NOMO-1 (cell line): Measurements from ENCODE around the gene ERO1A.
A peak's percentile ranks its signal among the peaks of the same experiment; 100 is the strongest.

Source experiments
- DNase-seq, 2 experiments: peaks; one replicate each; lab custom pipeline; 2025; ENCODE audit not compliant: unreplicated experiment in 2 of 2; lab: John Stamatoyannopoulos, UW

ERO1A gene

DNA sequence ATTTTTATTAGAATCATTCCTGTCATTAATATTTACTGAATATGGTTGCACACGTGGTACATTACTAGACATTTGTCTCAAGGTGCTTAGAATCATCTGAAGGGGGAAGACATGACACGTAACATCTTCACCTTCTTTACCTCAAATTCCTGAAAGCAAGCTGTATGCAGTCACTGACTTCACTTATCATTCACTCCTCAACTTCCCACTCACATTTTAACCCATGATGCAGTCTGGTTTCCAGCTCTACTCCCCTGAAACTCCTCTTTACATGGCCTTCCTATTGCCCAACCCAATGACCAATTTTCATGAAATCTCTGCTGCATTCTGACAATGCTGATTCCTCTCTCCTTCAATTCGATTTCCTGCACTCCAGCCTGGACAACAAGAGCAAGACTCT lies 5.9 kb upstream of the ERO1A start:
- DNase-seq: no peak

GRCh38 chr14:52700701-52701172 lies 5.4 kb upstream of the ERO1A start:
- DNase-seq: no peak

DNA sequence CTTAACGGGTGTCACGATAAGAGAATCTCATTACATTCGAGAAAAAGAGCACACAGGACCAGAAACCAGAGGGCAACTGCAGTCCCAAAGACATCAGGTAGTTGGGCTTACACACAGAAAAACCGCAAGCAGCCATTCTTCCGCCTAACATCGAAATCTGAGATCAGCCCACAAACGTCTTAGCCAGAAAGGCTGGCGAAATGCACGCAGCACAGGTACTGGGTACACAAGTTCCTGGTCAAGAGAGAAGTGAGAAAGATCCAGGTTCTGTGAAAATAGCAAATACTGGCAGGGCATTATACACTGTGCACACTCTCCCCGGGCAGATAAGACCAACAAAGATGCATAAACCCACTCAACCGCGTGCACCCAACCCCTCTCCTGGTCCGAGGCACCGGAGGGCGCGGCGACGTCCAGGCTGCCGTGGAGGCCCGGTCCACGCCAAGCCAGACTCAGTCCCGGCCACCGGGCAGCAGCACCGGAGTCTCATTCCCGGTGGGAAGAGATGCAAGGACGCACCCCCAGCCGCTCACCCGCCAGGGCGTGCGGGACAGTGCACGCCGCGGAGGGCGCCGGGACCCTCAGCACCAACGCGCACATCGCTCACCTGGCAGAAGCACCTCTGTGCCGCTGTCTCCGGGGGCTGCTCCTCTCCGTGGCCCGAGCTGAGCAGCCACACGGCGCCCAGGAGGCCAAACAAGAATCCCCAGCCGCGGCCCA lies 437 bp downstream of the ERO1A start:
- peak; percentile 66 to 67 for DNase-seq

- DNase-seq: no peak
Observed at GRCh38 chr14:52693532-52693931, 1.8 kb downstream of the ERO1A start.

DNA sequence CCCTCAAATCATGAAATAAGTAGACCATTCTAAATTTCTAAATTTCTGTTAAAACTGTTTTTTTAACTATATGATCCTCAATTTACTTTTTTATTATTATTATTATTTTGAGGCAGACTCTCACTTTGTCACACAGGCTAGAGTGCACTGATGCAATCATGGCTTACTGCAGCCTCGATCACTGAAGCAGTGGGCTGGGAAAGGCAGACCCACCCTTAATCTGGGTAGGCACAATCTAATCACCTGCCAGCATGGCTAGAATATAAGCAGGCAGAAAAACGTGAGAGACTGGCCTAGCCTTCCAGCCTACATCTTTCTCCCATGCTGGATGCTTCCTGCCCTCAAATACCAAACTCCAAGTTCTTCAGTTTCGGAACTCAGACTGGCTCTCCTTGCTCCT lies 2.3 kb downstream of the ERO1A start:
- no peak for DNase-seq

DNA sequence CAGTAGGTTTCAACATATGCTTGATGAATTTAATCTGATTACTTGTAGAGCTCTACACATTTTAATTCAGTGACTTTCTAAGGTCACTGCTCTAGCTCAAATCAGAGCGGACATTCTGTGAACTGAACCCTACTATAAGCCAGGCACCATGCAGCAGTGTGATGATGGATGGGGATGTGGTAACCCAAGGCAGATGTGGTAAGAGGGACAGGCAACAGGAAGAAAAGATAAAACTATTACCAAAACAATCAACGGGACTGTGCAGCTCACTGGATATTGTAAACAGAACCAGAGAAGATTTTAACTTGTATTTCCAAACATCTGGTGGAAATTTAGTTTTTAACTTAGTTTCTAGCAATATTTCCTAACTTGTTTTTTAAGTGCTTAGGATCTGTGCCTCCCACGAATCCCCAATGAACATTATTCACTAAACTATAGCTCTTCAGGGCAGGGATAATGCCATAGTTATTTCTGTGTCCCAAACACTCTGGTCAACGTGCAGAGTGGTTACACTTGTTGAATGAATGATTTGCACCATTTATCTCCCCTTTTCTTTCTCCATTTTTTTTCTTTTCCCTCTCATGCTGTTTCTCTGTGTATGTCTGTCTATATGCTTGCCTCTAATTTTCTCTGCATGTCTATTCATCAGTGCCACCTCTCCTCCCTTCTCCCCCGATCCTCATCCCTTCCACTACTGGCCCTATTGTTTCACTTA lies 3.0 kb downstream of the ERO1A start:
- peak; percentile 47 to 78 for DNase-seq

DNA sequence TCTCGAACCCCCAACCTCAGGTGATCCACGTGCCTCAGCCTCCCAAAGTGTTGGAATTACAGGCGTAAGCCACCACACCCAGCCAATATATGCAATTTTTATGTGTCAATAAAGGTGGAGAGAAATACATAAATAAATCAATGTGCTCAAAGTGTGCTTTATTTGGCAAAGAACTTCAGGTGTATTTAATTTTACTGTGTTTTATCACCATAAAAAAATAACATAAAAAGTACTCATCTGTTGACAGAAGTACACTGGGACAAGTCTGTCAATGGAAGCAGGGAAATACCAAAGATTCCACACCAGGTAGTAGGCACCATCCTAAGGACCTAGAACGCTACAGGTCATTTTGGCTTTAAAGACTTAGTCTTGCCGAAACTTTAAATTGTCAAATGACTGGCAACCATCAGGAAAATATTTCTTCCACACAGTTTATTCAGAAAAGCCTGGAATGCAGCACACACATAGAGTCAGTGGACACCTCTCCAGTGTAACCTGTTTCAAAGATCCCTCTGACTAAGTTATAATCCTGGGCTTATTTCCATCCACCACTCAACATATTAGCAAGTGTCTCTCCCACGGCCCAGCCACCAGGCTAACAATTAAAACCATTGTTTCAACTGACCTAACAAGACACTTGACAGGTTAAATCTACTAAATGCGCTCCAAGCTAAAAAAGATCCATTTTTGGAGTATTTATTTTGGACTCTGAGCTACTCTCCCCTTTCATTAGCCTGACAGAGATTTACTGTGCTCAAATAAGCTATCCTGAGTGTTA lies 4.2 kb downstream of the ERO1A start:
- no peak for DNase-seq

GRCh38 chr14:52686176-52686575 lies 9.2 kb downstream of the ERO1A start:
- DNase-seq: no peak

DNA sequence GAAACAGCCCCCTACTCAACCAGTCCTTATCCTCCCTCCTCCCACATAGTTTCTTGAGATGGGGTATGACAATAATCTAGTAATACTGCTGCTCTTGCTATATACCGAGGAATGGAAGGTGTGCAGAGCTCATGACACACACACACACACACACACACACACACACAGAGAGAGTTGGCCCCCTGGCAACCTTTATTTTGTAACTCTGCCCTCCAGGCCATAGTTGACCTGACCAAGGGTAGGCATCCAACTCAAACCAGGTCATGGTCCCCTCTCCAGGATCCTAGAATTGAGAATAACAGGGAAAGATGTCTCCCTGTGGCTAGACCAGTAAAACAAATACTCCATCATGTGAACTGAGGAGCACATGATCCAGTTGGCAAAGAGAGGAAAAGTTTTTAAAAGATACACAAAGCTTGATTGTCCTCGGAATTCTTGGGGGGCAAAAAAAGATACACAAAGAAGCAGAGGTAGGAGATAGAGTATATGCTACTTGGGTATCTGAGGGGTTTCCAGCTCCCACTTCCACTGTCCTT lies 11.3 kb downstream of the ERO1A start:
- DNase-seq: no peak

- DNase-seq: no peak
Observed at GRCh38 chr14:52678591-52678990, 16.8 kb downstream of the ERO1A start.

DNA sequence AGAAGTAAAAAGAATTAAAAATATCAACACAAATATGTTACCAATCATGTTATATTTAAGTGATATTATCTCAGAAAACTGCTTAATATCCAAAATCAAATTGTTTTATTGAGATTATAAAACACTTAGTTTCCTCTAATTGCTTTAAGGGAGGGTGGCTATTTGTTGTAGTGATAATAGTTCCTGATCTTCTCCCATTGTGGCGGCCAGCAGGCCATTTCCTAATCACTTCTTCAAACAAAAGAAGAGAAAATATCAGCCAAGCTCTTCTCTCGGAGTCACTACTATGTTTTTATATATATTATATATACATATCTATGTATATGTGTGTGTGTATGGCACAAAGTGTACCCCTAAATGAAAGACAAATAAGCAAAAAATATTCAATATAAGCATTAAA lies 31.5 kb downstream of the ERO1A start:
- no peak for DNase-seq

DNA sequence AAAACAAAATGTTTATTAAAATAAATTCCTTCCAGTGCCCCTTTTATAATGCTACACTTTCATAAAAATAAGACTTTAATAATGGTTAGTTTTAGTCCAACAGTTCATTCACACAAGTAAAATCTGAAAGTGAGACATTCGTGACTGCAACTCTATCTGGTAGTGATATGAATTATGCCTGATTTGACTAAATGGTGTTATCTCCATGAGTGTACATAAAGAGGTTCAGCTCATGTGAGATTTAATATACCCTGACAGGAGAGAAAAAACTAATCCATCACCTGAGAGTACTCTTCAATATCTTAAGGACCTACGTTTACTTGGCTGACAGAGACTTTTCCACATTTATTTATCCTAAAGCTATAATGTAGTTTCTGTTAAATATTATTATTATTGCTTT lies 34.0 kb downstream of the ERO1A start:
- DNase-seq: no peak

GRCh38 chr14:52660832-52661231 lies 34.5 kb downstream of the ERO1A start:
- DNase-seq: no peak

DNA sequence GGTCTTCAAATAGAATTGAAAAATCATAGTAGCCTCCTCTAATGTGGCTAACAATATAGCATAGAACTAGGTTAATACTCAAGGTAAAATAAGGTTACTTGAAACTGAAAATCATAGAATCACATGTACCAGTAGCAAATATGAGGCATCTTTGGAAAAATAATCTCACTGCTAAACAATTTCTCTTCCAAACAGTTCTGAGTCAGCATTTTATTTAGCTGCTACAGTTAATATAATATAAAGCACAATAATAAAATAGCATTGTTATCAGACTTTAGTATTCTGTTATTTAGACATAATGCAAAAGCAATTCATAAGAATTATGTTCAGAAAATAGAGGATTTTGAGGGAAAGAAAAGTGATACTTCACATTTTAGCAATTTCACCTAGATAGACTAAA lies 35.0 kb downstream of the ERO1A start:
- no peak for DNase-seq

DNA sequence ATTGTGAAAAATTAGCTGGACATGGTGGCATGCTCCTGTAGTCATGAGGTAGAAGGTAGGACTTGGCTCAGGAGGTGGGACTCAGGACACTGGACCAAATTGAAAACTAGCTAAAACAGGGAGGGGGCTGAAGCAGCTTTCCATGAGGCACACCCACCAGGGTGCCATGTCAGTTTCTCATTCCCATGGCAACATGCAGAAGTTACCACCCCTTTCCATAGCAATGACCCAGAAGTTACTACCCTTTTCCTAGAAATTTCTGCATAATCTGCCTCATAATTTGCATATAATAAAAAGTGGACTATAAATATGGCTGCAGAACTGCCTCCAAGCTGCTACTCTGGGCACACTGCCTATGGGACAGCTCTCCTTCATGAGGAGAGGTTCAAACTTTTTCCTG lies 38.5 kb downstream of the ERO1A start:
- DNase-seq: no peak

- no peak for DNase-seq
Observed at GRCh38 chr14:52650774-52651173, 44.6 kb downstream of the ERO1A start.

DNA sequence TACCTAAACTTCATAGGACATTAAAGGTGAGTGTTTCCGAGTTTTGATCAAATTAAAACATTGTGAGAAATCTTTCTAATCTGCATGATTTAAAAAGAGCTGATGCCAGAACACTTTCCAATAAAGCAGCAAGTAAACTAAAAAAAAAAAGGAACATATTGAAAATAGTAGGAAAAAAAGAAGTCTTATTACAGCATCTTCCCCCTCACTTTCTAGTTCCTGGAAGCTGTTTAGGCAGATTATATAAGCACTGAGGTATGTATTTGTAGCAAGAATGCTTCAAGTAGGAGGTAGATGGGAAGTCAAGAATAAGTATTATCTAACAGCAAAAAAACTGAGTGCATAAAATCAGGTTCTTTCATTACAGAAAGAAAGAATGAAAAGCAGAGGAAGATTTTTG lies 45.8 kb downstream of the ERO1A start:
- no peak for DNase-seq

- DNase-seq: no peak
Observed at GRCh38 chr14:52641745-52642144, 53.6 kb downstream of the ERO1A start.

- no peak for DNase-seq
Observed at GRCh38 chr14:52640137-52640536, 55.2 kb downstream of the ERO1A start.

DNA sequence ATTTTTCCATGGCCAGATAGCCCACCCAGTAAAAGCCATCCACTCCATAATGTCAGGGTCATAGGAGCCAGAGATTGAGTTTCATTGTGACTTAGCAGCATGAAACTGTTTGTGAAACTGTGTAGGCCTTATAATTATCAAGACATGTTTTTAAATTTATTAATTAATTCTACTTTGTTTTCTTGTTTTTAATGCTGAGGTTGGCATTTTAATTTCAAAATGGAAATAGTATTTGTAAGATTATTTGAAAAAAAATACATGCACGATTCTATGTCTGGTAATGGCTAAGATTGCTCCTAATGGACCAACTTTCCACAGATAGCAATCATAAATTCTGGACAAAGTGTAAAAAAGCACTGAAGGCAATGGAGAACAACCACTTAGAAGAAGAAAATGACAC lies 75.7 kb downstream of the ERO1A start:
- DNase-seq: no peak

GRCh38 chr14:52618602-52619001 lies 76.8 kb downstream of the ERO1A start:
- DNase-seq: no peak
